ENCODE results near the gene RHEX.
"Not testable (repeated sequence)": the region's sequence is repeated elsewhere in the genome, so short reads cannot be mapped to it uniquely, and the experiment has no call there.

DNA sequence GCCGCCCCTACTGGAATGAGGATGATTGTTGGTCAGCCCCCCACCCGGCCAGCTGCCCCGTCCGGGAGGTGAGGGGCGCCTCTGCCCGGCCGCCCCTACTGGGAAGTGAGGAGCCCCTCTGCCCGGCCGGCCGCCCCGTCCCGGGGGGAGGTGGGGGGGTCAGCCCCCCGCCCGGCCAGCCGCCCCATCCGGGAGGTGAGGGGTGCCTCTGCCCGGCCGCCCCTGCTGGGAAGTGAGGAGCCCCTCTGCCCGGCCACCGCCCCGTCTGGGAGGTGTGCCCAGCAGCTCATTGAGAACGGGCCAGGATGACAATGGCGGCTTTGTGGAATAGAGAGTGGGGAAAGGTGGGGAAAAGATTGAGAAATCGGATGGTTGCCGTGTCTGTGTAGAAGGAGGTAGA, 11.5 kb downstream of the RHEX start:
- not testable (repeated sequence) for TF ChIP-seq EZH2 (IDR thresholded peaks at IDR 0.05; ENCODE audit: borderline replicate concordance, insufficient read depth, low read depth, low read length, poor library complexity, severe bottlenecking)
- TF ChIP-seq, protein P1, sequence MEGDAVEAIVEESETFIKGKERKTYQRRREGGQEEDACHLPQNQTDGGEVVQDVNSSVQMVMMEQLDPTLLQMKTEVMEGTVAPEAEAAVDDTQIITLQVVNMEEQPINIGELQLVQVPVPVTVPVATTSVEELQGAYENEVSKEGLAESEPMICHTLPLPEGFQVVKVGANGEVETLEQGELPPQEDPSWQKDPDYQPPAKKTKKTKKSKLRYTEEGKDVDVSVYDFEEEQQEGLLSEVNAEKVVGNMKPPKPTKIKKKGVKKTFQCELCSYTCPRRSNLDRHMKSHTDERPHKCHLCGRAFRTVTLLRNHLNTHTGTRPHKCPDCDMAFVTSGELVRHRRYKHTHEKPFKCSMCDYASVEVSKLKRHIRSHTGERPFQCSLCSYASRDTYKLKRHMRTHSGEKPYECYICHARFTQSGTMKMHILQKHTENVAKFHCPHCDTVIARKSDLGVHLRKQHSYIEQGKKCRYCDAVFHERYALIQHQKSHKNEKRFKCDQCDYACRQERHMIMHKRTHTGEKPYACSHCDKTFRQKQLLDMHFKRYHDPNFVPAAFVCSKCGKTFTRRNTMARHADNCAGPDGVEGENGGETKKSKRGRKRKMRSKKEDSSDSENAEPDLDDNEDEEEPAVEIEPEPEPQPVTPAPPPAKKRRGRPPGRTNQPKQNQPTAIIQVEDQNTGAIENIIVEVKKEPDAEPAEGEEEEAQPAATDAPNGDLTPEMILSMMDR (IDR thresholded peaks at IDR 0.05), result not testable (repeated sequence)
